HepG2 (cell line): ENCODE measurements around the gene LIMS2. TPM values are rescaled to one million over a fixed set of nuclear protein-coding genes. Genes with fewer than 3 reads are reported as not detected.

ENCODE experiments used
- ATRX ChIP-seq: sonication (generic); formaldehyde crosslinking; IDR thresholded peaks from 2 replicates; pipeline ENCODE4 v1.4.0; 2020; ENCODE audit warnings: missing genetic modification reagents, borderline replicate concordance
- FOXM1 ChIP-seq: sonication (generic); formaldehyde crosslinking; IDR thresholded peaks from 2 replicates; pipeline ENCODE4 v1.5.0; 2020; ENCODE audit warnings: missing genetic modification reagents
- GABPB1 ChIP-seq: IDR thresholded peaks from 2 replicates; pipeline ENCODE4 v1.6.1; 2016; ENCODE audit warnings: mild to moderate bottlenecking, missing genetic modification reagents, moderate library complexity, missing compliant biosample characterization
- JUN ChIP-seq: sonication (generic); formaldehyde crosslinking; IDR thresholded peaks from 2 replicates; pipeline ENCODE4 v1.4.0; 2020; ENCODE audit warnings: mild to moderate bottlenecking, missing genetic modification reagents
- NPAS2 ChIP-seq: sonication (generic); formaldehyde crosslinking; IDR thresholded peaks from 2 replicates; pipeline ENCODE4 v1.8.0; 2022; ENCODE audit warnings: mild to moderate bottlenecking, missing genetic modification reagents, borderline replicate concordance
- PCBP2 ChIP-seq: fragments of 200-400 bp; formaldehyde crosslinking; optimal IDR thresholded peaks from 2 replicates; pipeline ENCODE3; 2018; ENCODE audit warnings: low read length, low read depth; ENCODE audit not compliant: poor library complexity, severe bottlenecking
- PRDM10 ChIP-seq: sonication (generic); formaldehyde crosslinking; IDR thresholded peaks from 2 replicates; pipeline ENCODE4 v1.4.0; 2020; ENCODE audit warnings: low read depth, missing genetic modification reagents
- RBM39 ChIP-seq: fragments of 200-400 bp; formaldehyde crosslinking; IDR thresholded peaks from one replicate; pipeline ENCODE4 v1.6.1; 2018; ENCODE audit warnings: antibody characterized with exemption, mild to moderate bottlenecking, low read depth, low read length; ENCODE audit not compliant: poor library complexity, severe bottlenecking
- REL ChIP-seq: sonication (generic); formaldehyde crosslinking; conservative IDR thresholded peaks from 2 replicates; pipeline ENCODE4 v1.8.0; 2022; ENCODE audit warnings: mild to moderate bottlenecking, missing genetic modification reagents, moderate library complexity
- RFX5 ChIP-seq: IDR thresholded peaks from 2 replicates; pipeline ENCODE4 v1.6.1; 2011; ENCODE audit warnings: low read depth, low read length, improper control_type of control experiment
- TEF ChIP-seq: sonication (generic); formaldehyde crosslinking; IDR thresholded peaks from 2 replicates; pipeline ENCODE4 v1.5.0; 2020; ENCODE audit warnings: missing genetic modification reagents
- ZBTB38 ChIP-seq: sonication (generic); formaldehyde crosslinking; IDR thresholded peaks from 2 replicates; pipeline ENCODE4 v1.5.1; 2020; ENCODE audit warnings: mild to moderate bottlenecking, missing genetic modification reagents
- ZBTB43 ChIP-seq: sonication (generic); formaldehyde crosslinking; conservative IDR thresholded peaks from 2 replicates; pipeline ENCODE4 v1.4.0; 2020; ENCODE audit warnings: missing genetic modification reagents
- ZNF234 ChIP-seq: sonication (generic); formaldehyde crosslinking; conservative IDR thresholded peaks from 2 replicates; pipeline ENCODE4 v1.5.1; 2020; ENCODE audit warnings: mild to moderate bottlenecking, missing genetic modification reagents
- ZNF24 ChIP-seq: fragments of 450-650 bp; IDR thresholded peaks from 2 replicates; pipeline ENCODE4 v1.6.1; 2017; ENCODE audit warnings: antibody characterized with exemption, mild to moderate bottlenecking
- ZNF660 ChIP-seq: sonication (generic); formaldehyde crosslinking; IDR thresholded peaks from 2 replicates; pipeline ENCODE4 v1.5.1; 2020; ENCODE audit warnings: mild to moderate bottlenecking, low read depth, missing genetic modification reagents, borderline replicate concordance
- ZNF713 ChIP-seq: sonication (generic); formaldehyde crosslinking; IDR thresholded peaks from 2 replicates; pipeline ENCODE4 v1.4.0; 2020; ENCODE audit warnings: mild to moderate bottlenecking, missing genetic modification reagents
- ZSCAN21 ChIP-seq: sonication (generic); formaldehyde crosslinking; IDR thresholded peaks from 2 replicates; pipeline ENCODE4 v1.8.0; 2022; ENCODE audit warnings: mild to moderate bottlenecking, missing genetic modification reagents, moderate library complexity, borderline replicate concordance
- polyA plus RNA-seq, 8 experiments: library from polyadenylated mRNA; depleted of rRNA in 3 of 8; stranded (reverse) in 7 of 8; unstranded in 1 of 8; fragments of >200 nt; fragmentation: Illumina TruSeq in 4 of 8; extraction: Trizol in 4 of 8; gene quantifications; 2 replicates each; pipeline versions ENCODE4 v1.2.1 to v1.2.3, GENCODE V29; 2011 to 2016; ENCODE audit warnings: low read depth in 4 of 8, missing spikeins in 1 of 8, mixed read lengths in 1 of 8; ENCODE audit not compliant: insufficient read depth in 1 of 8
- total RNA-seq, 5 experiments: library from RNA; depleted of rRNA; stranded (reverse); fragments of >200 nt; fragmentation: Illumina TruSeq; extraction: Trizol; gene quantifications; 2 replicates each; pipeline ENCODE4 v1.2.3, GENCODE V29; 2016; ENCODE audit warnings: low read depth in 1 of 5
- TF ChIP-seq, protein P1 (sequence below): IDR thresholded peaks from 2 replicates; pipeline ENCODE4 v1.6.1; 2016; ENCODE audit warnings: low read depth, missing genetic modification reagents, missing compliant biosample characterization

LIMS2 gene
- total and polyA plus RNA-seq, 2 of the 13 experiments (the other 11 are each of a cell fraction or from before 2014, with no cell fraction given), result 1.0 to 1.9 TPM

DNA sequence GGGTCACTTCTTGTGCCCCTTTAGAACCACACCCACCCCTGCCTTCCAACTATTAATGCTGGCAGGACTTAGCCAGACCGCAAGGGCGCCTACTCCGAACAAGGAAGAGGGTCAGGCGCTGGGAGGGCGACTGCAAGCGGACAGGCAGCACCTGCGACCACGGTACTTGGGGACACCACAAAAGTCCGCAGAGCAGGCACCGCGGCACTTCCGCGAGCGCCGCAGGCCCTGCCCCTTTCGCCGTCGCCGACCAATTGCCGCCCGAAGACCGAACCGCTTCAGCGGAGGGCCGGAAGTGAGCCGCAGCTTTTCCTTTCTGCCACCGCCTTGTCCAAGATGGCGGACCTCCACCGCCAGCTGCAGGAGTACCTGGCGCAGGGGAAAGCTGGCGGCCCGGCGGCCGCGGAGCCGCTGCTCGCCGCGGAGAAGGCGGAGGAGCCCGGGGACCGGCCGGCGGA lies 25.9 kb upstream of the LIMS2 start, which contains the start of gene SFT2D3 (continued):
- TF ChIP-seq ZBTB43 (CRISPR knock-in tag), result peak; percentile 71
- TF ChIP-seq ZSCAN21 (CRISPR knock-in tag), result peak; percentile 93
- TF ChIP-seq RBM39, result peak; percentile 93
- TF ChIP-seq REL (CRISPR knock-in tag), result no peak; the same call in 1 of the 2 replicates
- no peak for TF ChIP-seq ZNF660 (CRISPR knock-in tag)
- no peak for TF ChIP-seq PCBP2
- TF ChIP-seq ATRX, result peak; percentile 48; the same call in 1 of the 2 replicates
- TF ChIP-seq, protein P1, sequence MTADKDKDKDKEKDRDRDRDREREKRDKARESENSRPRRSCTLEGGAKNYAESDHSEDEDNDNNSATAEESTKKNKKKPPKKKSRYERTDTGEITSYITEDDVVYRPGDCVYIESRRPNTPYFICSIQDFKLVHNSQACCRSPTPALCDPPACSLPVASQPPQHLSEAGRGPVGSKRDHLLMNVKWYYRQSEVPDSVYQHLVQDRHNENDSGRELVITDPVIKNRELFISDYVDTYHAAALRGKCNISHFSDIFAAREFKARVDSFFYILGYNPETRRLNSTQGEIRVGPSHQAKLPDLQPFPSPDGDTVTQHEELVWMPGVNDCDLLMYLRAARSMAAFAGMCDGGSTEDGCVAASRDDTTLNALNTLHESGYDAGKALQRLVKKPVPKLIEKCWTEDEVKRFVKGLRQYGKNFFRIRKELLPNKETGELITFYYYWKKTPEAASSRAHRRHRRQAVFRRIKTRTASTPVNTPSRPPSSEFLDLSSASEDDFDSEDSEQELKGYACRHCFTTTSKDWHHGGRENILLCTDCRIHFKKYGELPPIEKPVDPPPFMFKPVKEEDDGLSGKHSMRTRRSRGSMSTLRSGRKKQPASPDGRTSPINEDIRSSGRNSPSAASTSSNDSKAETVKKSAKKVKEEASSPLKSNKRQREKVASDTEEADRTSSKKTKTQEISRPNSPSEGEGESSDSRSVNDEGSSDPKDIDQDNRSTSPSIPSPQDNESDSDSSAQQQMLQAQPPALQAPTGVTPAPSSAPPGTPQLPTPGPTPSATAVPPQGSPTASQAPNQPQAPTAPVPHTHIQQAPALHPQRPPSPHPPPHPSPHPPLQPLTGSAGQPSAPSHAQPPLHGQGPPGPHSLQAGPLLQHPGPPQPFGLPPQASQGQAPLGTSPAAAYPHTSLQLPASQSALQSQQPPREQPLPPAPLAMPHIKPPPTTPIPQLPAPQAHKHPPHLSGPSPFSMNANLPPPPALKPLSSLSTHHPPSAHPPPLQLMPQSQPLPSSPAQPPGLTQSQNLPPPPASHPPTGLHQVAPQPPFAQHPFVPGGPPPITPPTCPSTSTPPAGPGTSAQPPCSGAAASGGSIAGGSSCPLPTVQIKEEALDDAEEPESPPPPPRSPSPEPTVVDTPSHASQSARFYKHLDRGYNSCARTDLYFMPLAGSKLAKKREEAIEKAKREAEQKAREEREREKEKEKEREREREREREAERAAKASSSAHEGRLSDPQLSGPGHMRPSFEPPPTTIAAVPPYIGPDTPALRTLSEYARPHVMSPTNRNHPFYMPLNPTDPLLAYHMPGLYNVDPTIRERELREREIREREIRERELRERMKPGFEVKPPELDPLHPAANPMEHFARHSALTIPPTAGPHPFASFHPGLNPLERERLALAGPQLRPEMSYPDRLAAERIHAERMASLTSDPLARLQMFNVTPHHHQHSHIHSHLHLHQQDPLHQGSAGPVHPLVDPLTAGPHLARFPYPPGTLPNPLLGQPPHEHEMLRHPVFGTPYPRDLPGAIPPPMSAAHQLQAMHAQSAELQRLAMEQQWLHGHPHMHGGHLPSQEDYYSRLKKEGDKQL (CRISPR knock-in tag), result peak; percentile 51; the same call in 1 of the 2 replicates
- no peak for TF ChIP-seq ZNF234 (CRISPR knock-in tag)
- TF ChIP-seq ZNF713 (CRISPR knock-in tag), result no peak; the same call in 1 of the 2 replicates
- no peak for TF ChIP-seq PRDM10 (CRISPR knock-in tag)
- peak; percentile 96 for TF ChIP-seq GABPB1
- TF ChIP-seq FOXM1 (CRISPR knock-in tag), result no peak; the same call in 1 of the 2 replicates
- TF ChIP-seq JUN (CRISPR knock-in tag), result peak; percentile 46; the same call in 1 of the 2 replicates
- TF ChIP-seq ZBTB38 (CRISPR knock-in tag), result peak; percentile 82
- TF ChIP-seq ZNF24, result no peak
- peak; percentile 54; the same call in 1 of the 2 replicates for TF ChIP-seq TEF (CRISPR knock-in tag)
- no peak for TF ChIP-seq RFX5
- no peak for TF ChIP-seq NPAS2
